ENCODE measurements around the gene FERMT2.
"Not testable (repeated sequence)": the region's sequence is repeated elsewhere in the genome, so short reads cannot be mapped to it uniquely, and the experiment has no call there.

FERMT2 gene

DNA sequence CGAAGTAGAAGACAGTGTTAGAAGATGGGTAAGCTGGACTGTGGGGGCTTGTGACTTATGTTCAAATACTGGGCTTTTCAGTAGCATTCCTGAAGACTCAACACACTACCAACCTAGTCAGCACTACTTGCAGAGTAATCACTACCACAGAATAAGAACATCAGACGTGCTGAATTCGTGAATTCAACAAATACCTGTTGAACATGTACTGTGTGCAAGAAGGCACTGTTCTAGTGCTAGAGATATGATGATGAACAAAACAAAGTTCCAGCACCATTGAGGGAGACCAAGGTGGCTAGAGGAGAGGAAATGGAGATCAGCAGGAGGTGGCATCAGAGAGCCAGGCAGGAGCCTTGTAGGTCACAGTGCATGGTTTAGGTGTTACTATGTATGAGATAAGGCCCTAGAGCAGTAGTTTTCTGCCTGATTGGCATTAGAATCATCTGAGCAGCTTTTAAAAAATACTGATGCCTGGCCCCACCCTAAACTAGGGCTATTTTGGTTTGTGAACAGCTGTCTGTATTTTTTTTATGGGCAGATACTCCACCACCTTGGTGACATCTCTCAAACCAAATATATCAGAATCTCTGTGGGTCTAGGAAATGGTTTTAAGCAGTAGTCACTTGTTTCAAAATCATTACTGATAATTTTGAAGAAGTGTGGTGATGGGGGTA, 26.8 kb downstream of the FERMT2 start:
- Mint-ChIP-seq H3K36me3 (ENCODE audit: low read depth) (no peaks in the 10 kb centered on the region), H3K4me1 (ENCODE audit: low read depth) (peaks cover 7% of the 10 kb centered on the region), H3K27me3 (no peaks in the 10 kb centered on the region), H3K27ac (no peak overlapping the region), H3K9me3 (no peaks in the 10 kb centered on the region), H3K4me3 (no peak overlapping the region)

DNA sequence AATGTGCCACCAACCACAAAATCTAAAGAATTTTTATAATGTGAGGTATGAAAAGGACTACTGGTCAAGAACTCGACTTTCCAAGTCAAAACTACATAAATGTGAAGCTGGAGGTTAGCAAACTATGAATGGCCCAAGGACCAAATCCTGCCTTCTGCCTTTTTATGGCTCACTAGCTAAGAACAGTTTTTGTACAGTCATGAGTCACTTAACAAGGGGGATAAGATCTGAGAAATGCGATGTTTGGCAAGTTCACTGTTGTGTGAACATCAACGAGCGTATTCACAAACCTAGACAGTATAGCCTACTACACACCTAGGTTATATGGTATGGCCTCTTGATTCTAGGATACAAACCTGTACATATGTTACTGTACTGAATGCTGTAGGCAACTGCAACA, 28.2 kb downstream of the FERMT2 start:
- Mint-ChIP-seq H3K9me3 (no peaks in the 10 kb centered on the region), H3K4me3 (no peak overlapping the region), H3K36me3 (ENCODE audit: low read depth) (no peaks in the 10 kb centered on the region), H3K4me1 (ENCODE audit: low read depth) (peaks cover 21% of the 10 kb centered on the region), H3K27me3 (no peaks in the 10 kb centered on the region), H3K27ac (no peak overlapping the region)

DNA sequence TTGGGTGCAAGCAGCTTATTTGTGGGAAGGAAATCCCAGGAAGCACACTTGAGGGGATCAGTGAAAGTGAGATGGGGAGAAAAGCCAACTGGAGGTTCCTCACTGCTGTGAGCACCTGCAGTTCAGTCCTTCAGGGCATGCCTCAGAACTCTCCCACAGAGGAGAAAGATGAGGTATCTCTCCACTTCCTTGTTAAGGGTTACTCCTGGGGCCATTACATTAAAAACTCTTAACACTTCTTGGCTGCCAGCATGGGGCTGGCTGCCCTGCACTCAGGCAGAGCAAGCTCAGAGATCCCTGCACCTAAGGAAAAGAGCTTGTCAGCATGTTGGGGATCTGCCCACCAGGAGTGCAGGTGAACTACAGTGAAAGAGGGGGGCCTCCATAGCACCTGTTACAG, 28.8 kb downstream of the FERMT2 start:
- H3K36me3 Mint-ChIP-seq (ENCODE audit: low read depth): no peaks in the 10 kb centered on the region
- H3K4me3 Mint-ChIP-seq: no peak overlapping the region
- no peaks in the 10 kb centered on the region for H3K27me3 Mint-ChIP-seq

DNA sequence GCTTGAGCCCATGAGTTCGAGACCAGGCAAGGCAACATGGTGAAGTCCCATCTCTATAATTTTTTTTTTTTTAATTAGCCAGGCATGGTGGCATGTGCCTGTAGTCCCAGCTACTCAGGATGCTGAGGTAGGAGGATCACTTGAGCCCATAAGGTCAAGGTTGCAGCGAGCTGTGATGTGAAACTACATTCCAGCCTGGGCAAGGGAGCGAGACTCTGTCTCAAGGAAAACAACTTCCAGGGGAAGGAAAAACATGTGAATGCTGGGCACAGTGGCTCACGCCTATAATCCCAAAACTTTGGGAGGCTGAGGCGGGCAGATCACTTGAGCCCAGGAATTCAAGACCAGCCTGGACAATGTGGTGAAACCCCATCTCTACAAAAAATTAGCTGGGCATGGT, 30.4 kb downstream of the FERMT2 start:
- H3K27ac Mint-ChIP-seq; H3K4me3 Mint-ChIP-seq; H3K9me3 Mint-ChIP-seq; H3K36me3 Mint-ChIP-seq (ENCODE audit: low read depth); H3K27me3 Mint-ChIP-seq: not testable (repeated sequence)
- H3K4me1 Mint-ChIP-seq (ENCODE audit: low read depth): peaks cover 28% of the 10 kb centered on the region

More for the DNA sequence above, 28.8 kb downstream of the FERMT2 start:
- no peak overlapping the region for H3K27ac Mint-ChIP-seq
- H3K4me1 Mint-ChIP-seq (ENCODE audit: low read depth): peaks cover 27% of the 10 kb centered on the region
- H3K9me3 Mint-ChIP-seq: no peaks in the 10 kb centered on the region

DNA sequence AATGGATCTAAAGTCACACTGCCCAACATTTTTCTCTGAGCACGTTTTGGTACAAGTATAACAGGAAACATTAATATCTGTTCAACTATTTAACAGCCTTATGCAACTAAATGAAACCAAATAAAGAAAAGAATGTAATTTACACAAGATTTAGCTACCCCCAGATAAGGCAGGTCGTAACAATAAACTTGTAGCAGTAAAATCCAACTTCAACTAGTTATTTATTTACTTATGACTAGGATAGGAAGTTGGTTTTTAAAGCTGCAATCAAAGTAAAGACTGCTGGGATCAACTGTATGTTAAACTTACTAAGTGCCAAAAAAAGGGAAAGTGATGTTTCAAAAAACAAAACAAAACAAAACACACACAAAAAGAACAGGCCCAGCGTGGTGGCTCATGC, 30.9 kb downstream of the FERMT2 start:
- Mint-ChIP-seq H3K9me3 (no peaks in the 10 kb centered on the region), H3K36me3 (ENCODE audit: low read depth) (no peaks in the 10 kb centered on the region), H3K4me3 (no peak overlapping the region), H3K27ac (no peak overlapping the region), H3K4me1 (ENCODE audit: low read depth) (peaks cover 28% of the 10 kb centered on the region), H3K27me3 (no peaks in the 10 kb centered on the region)

DNA sequence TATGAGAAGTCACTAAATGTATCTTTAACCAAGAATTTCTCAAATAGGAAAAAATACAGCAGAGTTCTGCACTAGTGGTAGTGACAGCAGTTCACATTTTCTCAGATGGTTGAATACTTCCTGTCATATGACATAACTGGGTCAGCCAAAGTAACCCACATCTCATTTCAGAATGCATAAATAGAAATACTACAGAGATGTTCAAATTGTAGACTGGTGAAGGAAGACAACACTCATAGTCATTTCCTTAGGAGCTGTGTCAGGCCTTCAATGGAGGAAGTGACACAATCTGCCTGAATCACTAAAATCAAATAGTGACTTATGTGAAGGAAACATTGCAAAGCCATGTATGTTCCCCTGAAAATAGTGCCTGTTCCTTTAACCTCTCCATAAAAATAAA, 32.4 kb downstream of the FERMT2 start:
- no peaks in the 10 kb centered on the region for H3K9me3 Mint-ChIP-seq

DNA sequence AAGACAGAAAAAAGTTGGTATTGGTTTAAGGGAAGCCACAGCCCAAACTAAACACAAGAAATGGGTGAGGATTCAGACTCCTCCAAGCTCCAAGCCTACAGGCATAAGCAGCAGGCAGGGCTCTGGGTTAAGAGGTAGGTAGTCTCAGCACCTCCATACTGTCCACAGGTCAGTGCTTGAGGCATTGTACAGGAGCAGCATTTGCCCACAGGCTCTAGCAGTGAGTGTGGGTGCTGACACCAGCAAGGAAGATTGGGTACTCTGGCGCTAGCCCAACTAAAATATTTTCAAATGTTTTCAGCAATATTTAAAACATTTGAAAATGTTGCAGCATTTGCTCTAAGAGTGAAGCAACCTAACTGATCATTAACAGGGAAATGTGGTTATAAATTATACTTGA, 33.1 kb downstream of the FERMT2 start:
- Mint-ChIP-seq H3K4me1 (ENCODE audit: low read depth) (peaks cover 28% of the 10 kb centered on the region), H3K27ac (peak overlapping the region; percentile 65), H3K9me3 (no peaks in the 10 kb centered on the region), H3K4me3 (no peak overlapping the region), H3K36me3 (ENCODE audit: low read depth) (no peaks in the 10 kb centered on the region), H3K27me3 (no peaks in the 10 kb centered on the region)

More for the DNA sequence above, 32.4 kb downstream of the FERMT2 start:
- Mint-ChIP-seq H3K27ac (peak overlapping the region; percentile 61), H3K36me3 (ENCODE audit: low read depth) (no peaks in the 10 kb centered on the region), H3K27me3 (no peaks in the 10 kb centered on the region), H3K4me3 (no peak overlapping the region), H3K4me1 (ENCODE audit: low read depth) (peaks cover 28% of the 10 kb centered on the region)

DNA sequence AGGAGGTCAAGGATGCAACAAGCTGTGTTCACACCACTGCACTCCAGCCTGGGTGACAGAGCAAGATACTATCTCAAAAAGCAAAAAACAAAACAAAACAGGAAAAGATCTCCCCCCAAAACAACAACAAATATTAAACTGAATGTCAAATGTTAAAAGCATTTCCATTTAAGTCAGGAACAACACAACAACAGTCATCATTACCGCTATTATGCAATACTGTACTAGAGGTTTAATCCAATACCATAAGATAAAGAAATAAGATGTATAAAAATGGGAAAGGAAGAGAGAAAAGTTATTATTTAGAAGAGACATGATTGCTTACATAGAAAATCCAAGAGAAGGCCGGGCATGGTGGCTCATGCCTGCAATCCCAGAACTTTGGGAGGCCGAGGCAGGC, 36.6 kb downstream of the FERMT2 start:
- Mint-ChIP-seq H3K27me3 (no peaks in the 10 kb centered on the region), H3K27ac (no peak overlapping the region), H3K4me3 (no peak overlapping the region)

DNA sequence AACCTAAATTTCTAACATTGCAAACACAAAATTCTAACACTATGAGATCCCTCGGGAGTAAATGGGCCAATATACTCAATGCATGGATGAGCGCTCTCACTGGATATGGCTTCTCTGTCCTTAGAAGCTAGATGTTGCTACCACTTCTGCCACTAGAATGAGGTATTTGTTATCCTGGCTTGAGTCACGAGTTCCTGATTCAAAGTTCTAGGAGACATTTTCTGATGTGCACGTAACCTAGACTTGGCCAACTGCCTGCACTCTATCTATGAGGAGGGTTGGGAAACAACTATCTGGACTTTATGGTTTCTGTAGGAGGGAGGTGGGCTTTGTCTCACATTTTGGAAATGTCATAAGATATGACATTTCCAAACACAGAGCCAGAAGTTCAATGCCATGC, 37.6 kb downstream of the FERMT2 start:
- Mint-ChIP-seq H3K27ac (no peak overlapping the region), H3K9me3 (no peaks in the 10 kb centered on the region), H3K4me1 (ENCODE audit: low read depth) (peaks cover 13% of the 10 kb centered on the region), H3K27me3 (no peaks in the 10 kb centered on the region), H3K36me3 (ENCODE audit: low read depth) (no peaks in the 10 kb centered on the region), H3K4me3 (no peak overlapping the region)

More for the DNA sequence above, 36.6 kb downstream of the FERMT2 start:
- Mint-ChIP-seq H3K9me3 (no peaks in the 10 kb centered on the region), H3K4me1 (ENCODE audit: low read depth) (peaks cover 24% of the 10 kb centered on the region), H3K36me3 (ENCODE audit: low read depth) (no peaks in the 10 kb centered on the region)

DNA sequence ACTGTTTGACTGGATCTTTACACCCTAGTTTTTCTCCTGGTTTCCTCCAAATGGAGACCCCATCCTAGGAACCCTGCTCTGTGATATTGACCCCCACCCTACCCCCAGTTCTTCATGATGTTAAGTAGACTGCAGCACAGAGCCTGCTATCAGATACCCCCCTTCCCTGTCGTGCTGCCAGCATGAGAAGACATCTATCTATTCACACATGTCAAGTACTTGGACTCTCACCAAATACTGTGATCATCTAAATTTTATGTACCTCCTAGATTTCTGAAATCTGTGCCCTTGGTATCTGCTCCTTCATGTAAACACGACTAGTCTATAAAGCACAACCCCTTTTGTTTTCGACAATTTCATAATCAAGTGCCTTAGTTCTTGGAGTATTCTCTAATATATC, 38.9 kb downstream of the FERMT2 start:
- H3K4me1 Mint-ChIP-seq (ENCODE audit: low read depth): no peaks in the 10 kb centered on the region
- H3K36me3 Mint-ChIP-seq (ENCODE audit: low read depth): no peaks in the 10 kb centered on the region
- no peak overlapping the region for H3K4me3 Mint-ChIP-seq
- H3K27ac Mint-ChIP-seq: no peak overlapping the region
- H3K9me3 Mint-ChIP-seq: no peaks in the 10 kb centered on the region
- no peaks in the 10 kb centered on the region for H3K27me3 Mint-ChIP-seq

DNA sequence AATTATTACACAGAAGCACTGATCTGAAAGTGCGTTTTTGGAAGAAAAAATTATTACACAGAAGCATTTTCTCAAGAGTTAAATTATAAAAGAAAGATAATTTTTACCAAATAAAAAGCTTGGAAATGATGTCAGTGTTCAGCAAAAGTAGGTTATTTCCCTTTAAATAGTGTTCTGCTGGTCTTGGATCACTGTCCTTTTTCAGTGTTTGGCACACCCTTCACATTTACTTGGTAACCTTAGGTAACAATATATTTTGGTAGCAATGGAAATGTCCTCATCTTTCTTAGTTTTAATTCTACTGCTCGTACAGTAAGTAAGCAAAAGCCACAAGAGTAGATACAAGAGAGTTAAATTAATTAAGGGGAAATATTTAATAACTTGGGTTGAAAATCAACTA, 40.3 kb downstream of the FERMT2 start:
- Mint-ChIP-seq H3K4me3 (no peak overlapping the region), H3K36me3 (ENCODE audit: low read depth) (no peaks in the 10 kb centered on the region), H3K27ac (no peak overlapping the region), H3K9me3 (no peaks in the 10 kb centered on the region), H3K4me1 (ENCODE audit: low read depth) (no peaks in the 10 kb centered on the region), H3K27me3 (no peaks in the 10 kb centered on the region)

DNA sequence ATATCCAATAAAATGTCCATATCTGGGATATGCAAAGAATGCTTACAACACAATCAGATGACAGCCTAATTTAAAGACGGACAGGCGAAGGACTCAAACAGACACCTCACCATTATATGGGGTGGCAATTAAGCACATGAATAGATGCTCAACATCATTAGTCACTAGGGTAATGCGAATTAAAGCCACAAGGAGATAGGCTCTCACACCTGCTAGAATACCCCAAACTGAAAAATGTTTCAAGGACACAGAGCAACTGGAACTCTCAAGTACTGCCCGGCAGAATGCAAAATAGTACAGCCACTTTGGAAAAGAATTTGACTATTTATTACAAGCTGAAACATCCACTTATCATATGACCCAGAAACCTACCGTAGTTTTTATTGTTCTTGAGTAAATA, 42.9 kb downstream of the FERMT2 start:
- Mint-ChIP-seq H3K9me3 (no peaks in the 10 kb centered on the region), H3K27ac (no peak overlapping the region), H3K27me3 (peaks cover 3% of the 10 kb centered on the region), H3K36me3 (ENCODE audit: low read depth) (no peaks in the 10 kb centered on the region), H3K4me1 (ENCODE audit: low read depth) (no peaks in the 10 kb centered on the region), H3K4me3 (no peak overlapping the region)

DNA sequence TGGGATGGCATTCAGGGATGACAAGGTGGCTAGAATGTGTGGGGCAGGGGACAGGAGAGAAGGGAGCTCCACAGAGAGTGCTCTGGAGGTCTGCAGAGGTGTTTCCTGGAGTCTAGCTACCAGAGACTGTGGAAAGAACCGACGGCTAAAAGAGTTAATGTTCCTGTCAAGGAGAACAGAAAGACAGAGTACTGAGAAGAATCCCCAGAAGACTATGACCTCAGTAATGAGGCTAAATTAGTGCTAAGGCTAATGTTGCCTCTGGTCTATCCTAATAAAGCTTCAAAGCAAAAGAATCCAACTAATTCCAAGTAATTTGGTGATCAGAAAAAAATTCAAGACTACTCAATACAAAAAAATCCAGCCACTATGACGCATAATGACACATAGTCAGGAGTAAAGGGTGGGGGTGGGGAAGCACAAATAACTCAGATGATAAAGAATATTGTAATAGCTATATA, 44.7 kb downstream of the FERMT2 start:
- no peaks in the 10 kb centered on the region for H3K9me3 Mint-ChIP-seq
- H3K4me1 Mint-ChIP-seq (ENCODE audit: low read depth): no peaks in the 10 kb centered on the region
- H3K4me3 Mint-ChIP-seq: no peak overlapping the region
- H3K27ac Mint-ChIP-seq: no peak overlapping the region
- H3K36me3 Mint-ChIP-seq (ENCODE audit: low read depth): no peaks in the 10 kb centered on the region
- peaks cover 3% of the 10 kb centered on the region for H3K27me3 Mint-ChIP-seq

DNA sequence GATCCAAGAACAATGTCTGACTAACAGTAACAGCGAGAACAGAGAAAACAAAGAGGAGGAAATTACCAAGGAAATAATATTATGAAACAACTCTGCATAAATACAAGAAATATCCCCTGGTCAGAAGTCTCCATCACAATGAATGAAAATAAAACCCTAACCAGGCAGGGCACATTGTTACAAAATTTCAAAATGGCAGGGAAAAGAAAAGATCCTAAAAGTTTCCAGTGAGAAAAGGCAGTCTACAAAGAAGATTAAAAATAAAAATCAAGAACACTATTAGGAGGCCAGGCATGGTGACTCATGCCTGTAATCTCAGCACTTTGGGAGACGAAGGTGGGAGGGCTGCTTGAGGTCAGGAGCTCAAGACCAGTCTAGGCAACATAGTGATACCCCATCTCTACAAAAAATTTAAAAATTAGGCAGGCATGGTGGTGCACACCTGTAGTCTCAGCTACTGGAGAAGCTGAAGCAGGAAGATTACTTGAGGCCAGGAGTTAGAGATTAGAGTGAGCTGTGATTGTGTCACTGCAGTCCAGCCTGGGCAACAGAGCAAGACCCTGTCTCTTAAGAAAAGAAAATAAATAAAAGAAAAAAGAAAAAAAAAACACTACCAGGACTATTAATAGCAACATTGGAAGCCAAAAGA, 47.8 kb downstream of the FERMT2 start:
- H3K9me3 Mint-ChIP-seq: no peaks in the 10 kb centered on the region
- H3K27me3 Mint-ChIP-seq: peaks cover 3% of the 10 kb centered on the region
- no peaks in the 10 kb centered on the region for H3K36me3 Mint-ChIP-seq (ENCODE audit: low read depth)
- no peaks in the 10 kb centered on the region for H3K4me1 Mint-ChIP-seq (ENCODE audit: low read depth)
- no peak overlapping the region for H3K4me3 Mint-ChIP-seq
- H3K27ac Mint-ChIP-seq: no peak overlapping the region

DNA sequence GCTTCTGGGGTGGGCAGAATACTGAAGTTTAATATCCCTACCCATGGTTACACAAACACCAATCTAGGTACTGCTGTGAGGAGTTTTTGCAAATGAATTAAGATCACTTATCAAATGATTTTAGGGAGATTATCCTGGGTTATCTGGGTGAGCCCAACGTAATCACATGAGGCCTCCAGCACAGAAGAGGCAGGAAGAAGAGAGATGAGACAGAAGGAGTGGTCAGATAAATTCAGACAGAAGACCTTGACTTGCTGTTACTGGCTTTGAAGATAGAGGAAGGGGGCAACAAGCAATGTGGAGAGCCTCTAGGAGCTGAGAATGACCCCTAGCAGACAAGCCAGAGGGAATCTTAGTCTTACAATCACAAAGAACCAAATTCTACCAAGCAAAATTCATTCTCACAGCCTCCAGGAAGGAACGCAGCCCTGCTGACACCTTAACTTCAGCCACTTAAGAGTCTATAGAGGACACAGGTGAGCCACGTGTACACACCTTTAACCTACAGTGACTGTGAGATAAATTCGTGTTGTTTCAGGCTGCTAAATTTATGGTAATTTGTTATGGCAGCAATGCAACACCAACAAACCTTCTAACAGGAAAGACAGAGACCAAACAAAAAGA, 49.4 kb downstream of the FERMT2 start:
- H3K4me1 Mint-ChIP-seq (ENCODE audit: low read depth): no peaks in the 10 kb centered on the region
- no peak overlapping the region for H3K27ac Mint-ChIP-seq
- H3K36me3 Mint-ChIP-seq (ENCODE audit: low read depth): no peaks in the 10 kb centered on the region
- H3K9me3 Mint-ChIP-seq: no peaks in the 10 kb centered on the region
- H3K4me3 Mint-ChIP-seq: no peak overlapping the region
- peaks cover 3% of the 10 kb centered on the region for H3K27me3 Mint-ChIP-seq
